DND-41 (cell line): Measurements from ENCODE around the gene INPP5A.

Experiments
- ATAC-seq: fragments of 200-7000 bp; cut with Tn5 transposase; 3 replicates; pipeline ENCODE4 v1.9.1; 2021; ENCODE audit warnings: low read depth; ENCODE audit not compliant: insufficient read depth
- DNase-seq: peaks from one replicate; pipeline ENCODE4 v3.0.0-alpha.2; 2020
- H2AFZ ChIP-seq: 2 replicates; pipeline ENCODE4 v1.6.0; 2012; ENCODE audit warnings: low read depth, low read length
- H3K27ac ChIP-seq: 2 replicates; pipeline ENCODE4 v1.5.1; 2012; ENCODE audit warnings: low read length, inconsistent platforms
- H3K27me3 ChIP-seq: fragments of 200-600 bp; sonication (generic); 2 replicates; pipeline ENCODE4 v1.6.0; 2012; ENCODE audit warnings: low read length, mild to moderate bottlenecking, inconsistent platforms; ENCODE audit not compliant: insufficient read depth, poor library complexity
- H3K36me3 ChIP-seq: 2 replicates; pipeline ENCODE4 v1.5.1; 2012; ENCODE audit warnings: low read length, inconsistent platforms; ENCODE audit not compliant: insufficient read depth
- H3K4me1 ChIP-seq: 2 replicates; pipeline ENCODE4 v1.5.1; 2012; ENCODE audit warnings: mild to moderate bottlenecking, low read length; ENCODE audit not compliant: insufficient read depth
- H3K4me2 ChIP-seq: 2 replicates; pipeline ENCODE4 v1.6.0; 2012; ENCODE audit warnings: mild to moderate bottlenecking, moderate library complexity, low read length, inconsistent platforms; ENCODE audit not compliant: insufficient read depth
- H3K4me3 ChIP-seq, 2 experiments: fragments of 200-600 bp in 1 of 2; shearing (Covaris generic) in 1 of 2; 2 replicates each; pipeline ENCODE4 v1.5.1; 2012 to 2016; ENCODE audit warnings: inconsistent platforms in 2 of 2, low read length in 2 of 2, mild to moderate bottlenecking in 2 of 2, low read depth in 1 of 2, moderate library complexity in 1 of 2
- H3K79me2 ChIP-seq: 2 replicates; pipeline ENCODE4 v1.6.0; 2012; ENCODE audit warnings: low read length, inconsistent platforms; ENCODE audit not compliant: insufficient read depth
- H3K9ac ChIP-seq: 2 replicates; pipeline ENCODE4 v1.6.0; 2012; ENCODE audit warnings: low read depth, mild to moderate bottlenecking, inconsistent platforms, low read length, moderate library complexity
- H3K9me3 ChIP-seq: 2 replicates; pipeline ENCODE4 v1.5.1; 2012; ENCODE audit warnings: low read length, moderate library complexity, mild to moderate bottlenecking, inconsistent platforms; ENCODE audit not compliant: insufficient read depth, severe bottlenecking
- H4K20me1 ChIP-seq: 2 replicates; pipeline ENCODE4 v1.6.0; 2012; ENCODE audit warnings: low read length; ENCODE audit not compliant: insufficient read depth
- EZH2 ChIP-seq: IDR thresholded peaks from 3 replicates; pipeline ENCODE4 v1.6.1; 2012; ENCODE audit warnings: borderline replicate concordance, low read depth, mild to moderate bottlenecking, moderate library complexity, low read length, inconsistent platforms; ENCODE audit not compliant: severe bottlenecking
- TF ChIP-seq, protein P1 (sequence below): IDR thresholded peaks from 2 replicates; pipeline ENCODE4 v1.5.1; 2012; ENCODE audit warnings: borderline replicate concordance, low read length, moderate library complexity, mild to moderate bottlenecking; ENCODE audit not compliant: poor library complexity, severe bottlenecking; ENCODE audit errors: extremely low read depth

INPP5A gene

GRCh38 chr10:132630666-132631337 lies 93.2 kb downstream of the INPP5A start:
- ATAC-seq (no peak), DNase-seq (no peak)
- H3K27me3 ChIP-seq: no peaks in the 10 kb centered on the region
- no peak overlapping the region for H2AFZ ChIP-seq
- no peak overlapping the region for H3K27ac ChIP-seq
- H3K4me3 ChIP-seq: no peak overlapping the region
- H3K4me2 ChIP-seq: no peak overlapping the region
- TF ChIP-seq, protein P1, sequence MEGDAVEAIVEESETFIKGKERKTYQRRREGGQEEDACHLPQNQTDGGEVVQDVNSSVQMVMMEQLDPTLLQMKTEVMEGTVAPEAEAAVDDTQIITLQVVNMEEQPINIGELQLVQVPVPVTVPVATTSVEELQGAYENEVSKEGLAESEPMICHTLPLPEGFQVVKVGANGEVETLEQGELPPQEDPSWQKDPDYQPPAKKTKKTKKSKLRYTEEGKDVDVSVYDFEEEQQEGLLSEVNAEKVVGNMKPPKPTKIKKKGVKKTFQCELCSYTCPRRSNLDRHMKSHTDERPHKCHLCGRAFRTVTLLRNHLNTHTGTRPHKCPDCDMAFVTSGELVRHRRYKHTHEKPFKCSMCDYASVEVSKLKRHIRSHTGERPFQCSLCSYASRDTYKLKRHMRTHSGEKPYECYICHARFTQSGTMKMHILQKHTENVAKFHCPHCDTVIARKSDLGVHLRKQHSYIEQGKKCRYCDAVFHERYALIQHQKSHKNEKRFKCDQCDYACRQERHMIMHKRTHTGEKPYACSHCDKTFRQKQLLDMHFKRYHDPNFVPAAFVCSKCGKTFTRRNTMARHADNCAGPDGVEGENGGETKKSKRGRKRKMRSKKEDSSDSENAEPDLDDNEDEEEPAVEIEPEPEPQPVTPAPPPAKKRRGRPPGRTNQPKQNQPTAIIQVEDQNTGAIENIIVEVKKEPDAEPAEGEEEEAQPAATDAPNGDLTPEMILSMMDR: no peak
- no peak for TF ChIP-seq EZH2
- H3K9ac ChIP-seq: no peak overlapping the region
- H3K36me3 ChIP-seq: no peaks in the 10 kb centered on the region
- H3K4me1 ChIP-seq: no peaks in the 10 kb centered on the region
- H4K20me1 ChIP-seq: peaks cover 76% of the 10 kb centered on the region
- H3K79me2 ChIP-seq: peaks cover 54% of the 10 kb centered on the region
- H3K9me3 ChIP-seq: no peaks in the 10 kb centered on the region

- Histone ChIP-seq H3K27me3 (no peaks in the 10 kb centered on the region), H3K4me3 (no peak overlapping the region), H3K4me1 (no peaks in the 10 kb centered on the region), H4K20me1 (peaks cover 74% of the 10 kb centered on the region), H3K4me2 (no peak overlapping the region), H3K27ac (no peak overlapping the region), H3K9me3 (no peaks in the 10 kb centered on the region), H3K79me2 (peaks cover 52% of the 10 kb centered on the region), H2AFZ (no peak overlapping the region), H3K9ac (no peak overlapping the region), H3K36me3 (no peaks in the 10 kb centered on the region)
- DNase-seq (no peak), ATAC-seq (no peak)
- TF ChIP-seq, protein P1: no peak
- no peak for TF ChIP-seq EZH2
Measured at GRCh38 chr10:132631338-132631735, 93.8 kb downstream of the INPP5A start.

GRCh38 chr10:132632091-132632561 lies 94.5 kb downstream of the INPP5A start:
- no peak overlapping the region for H2AFZ ChIP-seq
- H3K36me3 ChIP-seq: no peaks in the 10 kb centered on the region
- no peak for ATAC-seq
- no peak for TF ChIP-seq EZH2
- TF ChIP-seq, protein P1: no peak
- H3K4me1 ChIP-seq: 0 out of 2 replicates have a peak, but pooled peaks cover under 1% of the 10 kb centered on the region
- no peaks in the 10 kb centered on the region for H3K27me3 ChIP-seq
- DNase-seq: no peak
- H3K9me3 ChIP-seq: no peaks in the 10 kb centered on the region
- no peak overlapping the region for H3K9ac ChIP-seq
- H3K27ac ChIP-seq: no peak overlapping the region
- no peak overlapping the region for H3K4me3 ChIP-seq
- peaks cover 48% of the 10 kb centered on the region for H3K79me2 ChIP-seq
- H4K20me1 ChIP-seq: peaks cover 70% of the 10 kb centered on the region
- H3K4me2 ChIP-seq: no peak overlapping the region
